Anterior cingulate cortex (tissue), 58 donors: ENCODE results near the gene ZFP92.

Experiments used
- DNase-seq, 58 donors: peaks; one replicate each; lab custom pipeline; 2025; lab: John Stamatoyannopoulos, UW

ZFP92 gene

DNA sequence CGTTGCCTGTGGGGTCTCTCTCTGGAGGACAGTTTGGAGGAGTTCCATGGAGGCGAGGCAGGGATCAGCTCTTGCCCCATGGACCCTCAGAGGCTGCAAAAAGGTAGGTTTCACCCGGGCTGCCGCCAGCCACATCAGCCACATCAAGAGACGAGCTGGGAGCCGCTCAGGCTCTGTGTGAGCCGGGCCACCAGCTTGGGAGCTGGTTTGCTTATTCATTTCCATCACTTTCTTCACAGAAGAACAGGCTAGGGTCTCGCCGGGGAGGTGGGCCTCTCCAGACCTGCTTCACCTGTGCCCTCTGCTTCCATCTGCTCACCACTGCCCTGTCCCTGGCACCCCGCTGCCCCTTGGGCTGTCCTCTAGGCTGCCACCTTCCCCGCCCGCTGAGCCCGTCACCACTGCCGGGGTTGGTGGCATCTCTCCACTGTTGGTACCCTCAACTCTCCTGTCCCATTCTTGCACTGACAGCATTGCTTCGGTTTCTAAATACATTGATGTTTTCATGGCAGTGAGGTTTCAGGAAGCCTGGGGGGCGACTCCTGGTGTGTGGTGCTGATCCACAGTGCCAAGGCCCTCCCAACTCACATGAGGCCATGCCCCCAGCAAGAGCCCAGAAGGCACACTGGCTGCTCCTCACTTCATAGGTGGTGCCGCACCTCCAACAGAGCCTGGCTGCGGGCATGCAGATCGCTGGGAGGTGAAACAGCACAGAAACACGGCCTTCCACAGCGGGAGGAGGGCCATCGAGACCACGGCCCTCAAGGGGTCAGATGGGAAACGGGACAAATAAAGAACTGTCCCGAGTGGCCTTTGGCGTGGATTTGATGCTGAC lies 39.1 kb downstream of the ZFP92 start:
- no peak for DNase-seq

DNA sequence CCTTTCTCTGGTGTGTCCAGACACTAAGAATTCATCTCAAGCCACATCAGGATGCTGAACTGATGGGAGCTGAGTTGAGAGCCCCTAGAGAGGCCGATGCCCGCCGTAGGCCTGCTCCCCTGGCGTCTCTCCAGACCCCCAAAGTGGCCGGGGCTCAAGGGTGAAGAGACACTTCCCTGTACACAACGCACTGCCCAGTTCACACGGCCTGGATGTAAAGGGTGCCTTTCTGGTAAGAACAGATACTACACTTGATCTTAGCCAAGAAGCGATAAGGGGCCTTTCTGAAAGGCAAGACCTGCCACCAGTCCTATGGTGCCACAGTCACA lies 39.6 kb downstream of the ZFP92 start:
- DNase-seq: no peak

DNA sequence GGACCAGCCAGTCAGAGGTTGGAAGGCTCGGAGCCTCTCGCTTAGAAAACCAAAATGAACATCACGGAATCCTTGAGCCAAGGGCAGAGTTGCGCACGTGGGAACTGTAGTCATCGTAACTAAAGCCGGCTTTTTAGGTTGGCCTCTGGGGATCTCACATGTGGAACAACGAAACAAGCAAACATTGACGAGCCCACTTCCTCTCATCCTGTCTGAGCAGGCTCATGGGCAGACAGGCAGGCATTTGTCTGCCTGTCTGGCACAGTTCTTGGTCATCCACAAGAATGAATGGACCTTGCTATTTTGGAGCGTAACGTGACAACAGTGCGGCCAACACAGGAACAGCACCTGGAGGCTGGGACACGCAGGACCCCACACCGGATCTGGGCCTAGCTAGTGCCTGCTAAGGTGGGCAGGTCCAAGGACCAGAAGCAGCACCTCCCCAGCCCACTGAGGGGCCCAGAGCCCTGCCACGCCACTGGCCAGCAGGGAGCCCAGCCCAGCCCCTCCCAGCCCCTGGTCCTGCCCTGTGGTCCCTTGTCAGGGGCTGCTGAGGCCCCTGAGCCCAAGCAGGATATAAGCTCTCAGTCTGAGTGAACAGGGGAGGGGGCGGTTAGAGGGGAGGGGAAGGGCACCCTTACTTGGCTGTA lies 43.8 kb downstream of the ZFP92 start:
- DNase-seq: no peak

DNA sequence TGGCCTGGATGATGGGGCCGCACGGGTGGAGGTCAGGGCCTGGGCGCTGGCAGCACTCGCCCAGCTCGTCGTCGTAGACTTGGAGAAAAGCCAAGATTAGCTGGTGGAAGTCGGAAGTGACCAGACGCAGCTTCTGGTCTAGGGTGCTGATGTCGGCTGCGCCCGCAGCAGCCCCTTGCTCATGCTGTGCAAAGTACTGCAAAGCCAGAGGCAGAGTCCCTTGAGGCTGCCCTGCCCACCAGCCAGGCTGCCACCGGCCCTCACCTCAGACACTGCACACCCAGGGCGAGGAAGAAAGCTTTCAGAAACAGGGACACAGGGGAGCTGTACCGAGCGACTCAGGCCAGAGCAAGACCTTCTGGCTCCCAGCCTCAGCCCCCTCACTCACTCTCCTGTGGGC lies 44.3 kb downstream of the ZFP92 start:
- DNase-seq: no peak

DNA sequence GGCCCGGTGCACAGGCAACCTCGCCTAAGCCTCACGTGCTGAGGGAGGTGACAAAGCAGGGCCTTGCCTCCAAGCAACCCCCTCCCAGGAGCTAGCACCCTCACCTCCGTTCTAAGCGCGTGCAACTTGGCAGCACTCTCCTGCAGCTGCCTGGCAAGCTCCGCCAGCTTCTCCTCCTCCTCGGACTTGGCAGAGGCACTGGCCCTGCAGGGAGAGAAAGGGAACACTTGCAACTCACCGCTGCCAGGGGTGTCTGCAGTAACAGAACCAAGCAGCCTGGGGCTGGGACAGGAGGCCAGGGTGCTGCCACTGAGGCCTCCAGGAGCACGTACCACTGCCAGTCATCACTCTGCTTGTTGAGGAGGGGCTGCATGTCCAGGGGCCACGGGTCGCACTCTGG lies 44.9 kb downstream of the ZFP92 start:
- DNase-seq: peak in 40 of 58 donors; percentile 2 to 72 (median 31)

DNA sequence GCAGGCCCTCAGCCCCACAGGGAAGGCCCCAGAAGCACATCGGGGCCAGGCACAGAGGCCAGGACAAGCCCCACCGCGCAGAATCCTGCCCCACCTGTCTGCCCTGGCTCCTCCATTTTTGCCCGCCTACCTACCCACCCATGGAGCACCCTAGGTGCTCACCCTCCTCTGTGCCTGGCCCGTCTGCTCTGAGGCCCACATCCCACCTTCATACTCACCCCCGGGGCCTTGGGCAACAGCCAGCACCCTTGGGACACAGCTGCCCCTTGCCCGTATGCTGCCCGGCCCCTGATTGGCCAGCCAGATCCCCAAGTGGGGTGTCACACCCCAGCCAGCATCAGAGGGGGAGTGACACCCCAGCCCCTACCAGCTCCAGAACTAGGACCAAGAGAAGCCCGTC lies 45.4 kb downstream of the ZFP92 start:
- no peak for DNase-seq

DNA sequence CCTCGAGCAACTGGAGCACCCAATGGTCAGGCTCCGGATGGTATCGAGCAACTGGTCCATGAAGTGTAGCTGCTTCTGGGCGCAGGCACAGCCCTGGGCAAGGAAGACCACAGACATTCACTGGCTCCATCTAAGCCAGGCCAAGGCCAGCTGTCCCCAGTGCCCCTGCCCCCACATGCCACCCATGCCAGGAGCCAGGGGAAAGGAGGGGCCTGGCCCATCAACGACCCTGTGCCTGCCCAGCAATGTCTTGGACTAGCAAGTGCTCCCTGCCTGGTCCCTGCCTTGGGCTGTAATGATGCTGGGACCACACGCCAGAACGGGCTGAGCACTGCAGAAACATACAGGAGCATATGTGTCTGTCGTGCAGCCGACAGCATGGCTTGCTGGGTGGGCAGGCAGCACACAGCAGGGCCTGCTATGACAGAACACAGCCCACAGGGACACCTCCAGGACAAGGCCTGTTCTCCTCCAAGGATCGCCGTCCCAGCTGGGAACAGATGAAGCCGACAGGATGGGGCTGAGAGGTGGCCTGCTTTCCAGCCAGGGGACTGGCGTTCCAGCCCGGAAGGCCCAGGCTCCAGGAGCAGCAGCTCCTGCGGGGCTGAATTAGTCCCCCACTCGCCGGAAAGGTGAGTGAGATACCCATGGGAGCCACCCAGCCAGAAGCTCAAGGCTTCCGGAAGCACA lies 46.0 kb downstream of the ZFP92 start:
- no peak for DNase-seq

DNA sequence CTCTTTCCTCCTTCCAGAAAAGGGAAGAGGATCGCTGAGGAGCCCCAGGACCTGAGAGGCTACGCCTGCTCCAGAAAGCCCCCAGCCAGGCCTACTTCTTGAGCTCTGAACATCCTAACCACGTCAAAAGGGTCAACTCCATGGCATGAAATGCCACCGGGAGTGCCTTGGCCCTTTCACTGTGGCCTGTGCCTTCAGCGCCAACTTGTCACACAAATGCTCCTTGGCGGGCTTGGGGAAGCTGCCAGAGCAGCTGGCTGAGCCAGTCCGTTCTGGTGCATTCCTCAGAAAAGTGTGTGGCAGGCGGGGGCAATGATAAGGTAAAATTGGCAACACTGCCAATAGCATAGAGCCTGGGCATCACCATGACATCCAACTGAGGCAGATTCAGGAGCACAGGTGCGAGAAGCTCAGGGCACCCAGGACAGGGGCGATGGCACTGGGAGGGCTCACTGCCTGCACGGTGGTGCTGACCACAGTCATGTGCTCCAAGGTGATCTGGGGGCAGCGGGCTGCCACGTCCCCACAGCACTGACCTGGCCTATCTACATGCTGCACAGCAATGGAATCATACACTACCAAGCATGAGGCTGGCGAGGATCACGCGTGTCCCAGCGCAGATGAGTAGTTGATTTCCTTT lies 46.7 kb downstream of the ZFP92 start:
- no peak for DNase-seq

DNA sequence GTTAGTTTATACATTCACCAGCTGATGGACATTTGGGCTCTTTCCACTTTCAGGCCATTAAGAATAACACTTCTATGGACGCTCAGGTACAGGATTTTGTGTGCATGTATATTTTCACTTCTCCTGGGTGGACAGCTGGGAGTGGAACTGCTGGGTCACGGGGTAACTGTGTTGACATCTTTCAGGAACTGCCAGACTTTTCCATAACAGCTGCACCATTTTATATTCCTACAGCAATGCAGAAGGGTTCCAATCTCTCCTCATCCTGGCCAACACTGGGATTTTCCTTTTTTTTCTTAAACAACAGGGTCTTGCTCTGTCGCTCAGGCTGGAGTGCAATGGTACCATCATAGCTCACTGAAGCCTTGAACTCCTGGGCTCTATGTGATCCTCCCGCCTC lies 47.2 kb downstream of the ZFP92 start:
- DNase-seq: no peak

DNA sequence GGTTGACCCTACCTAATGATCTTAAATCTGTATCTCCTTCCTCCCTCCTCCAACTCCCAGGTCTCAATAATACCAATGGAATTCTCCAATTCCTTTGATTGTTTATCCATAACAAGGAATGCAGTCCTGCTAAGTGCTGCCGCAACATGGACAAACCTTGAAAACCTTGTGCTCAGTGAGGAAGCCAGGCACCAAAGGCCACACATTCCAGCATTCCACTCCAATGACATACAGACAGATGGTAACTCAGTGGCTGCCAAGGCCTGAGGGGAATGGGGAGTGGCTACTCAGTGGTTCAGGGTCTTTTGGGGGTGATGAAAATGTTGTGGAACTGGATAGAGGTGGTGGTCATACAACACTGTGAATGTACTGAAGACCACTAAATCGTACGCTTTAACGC lies 48.7 kb downstream of the ZFP92 start:
- DNase-seq: no peak

DNA sequence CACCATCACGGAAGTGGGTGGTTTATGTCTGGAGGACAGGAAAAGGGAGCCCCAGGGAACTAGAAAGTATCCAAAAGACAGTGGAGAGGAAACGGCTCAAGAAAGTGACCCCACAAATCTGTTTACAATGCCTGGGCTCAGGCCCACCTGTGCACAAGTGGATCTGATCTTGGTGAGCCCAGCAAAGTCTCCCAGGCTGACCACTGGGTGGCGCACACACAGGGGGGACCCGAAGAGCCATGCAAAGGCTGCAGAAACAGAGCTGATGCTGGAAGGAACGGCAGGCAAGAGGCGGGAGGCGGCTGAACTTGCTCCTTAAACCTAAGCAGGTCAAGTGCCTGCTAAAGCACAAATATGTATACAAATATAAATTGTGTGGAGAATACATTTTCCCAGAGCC lies 49.6 kb downstream of the ZFP92 start:
- peak in 24 of 58 donors; percentile 1 to 39 (median 14) for DNase-seq
